Mesodermal cell (in vitro differentiated cells): ENCODE measurements around the gene TTLL7.

Experiments
- H3K27ac ChIP-seq: 2 replicates; pipeline ENCODE4 v1.7.0; 2013; ENCODE audit warnings: mild to moderate bottlenecking, low read depth, low read length, moderate library complexity; ENCODE audit not compliant: severe bottlenecking
- H3K36me3 ChIP-seq: 2 replicates; pipeline ENCODE4 v1.7.1; 2013; ENCODE audit warnings: mild to moderate bottlenecking, low read length, moderate library complexity; ENCODE audit not compliant: control insufficient read depth, insufficient read depth
- H3K4me1 ChIP-seq: one replicate; pipeline ENCODE4 v1.7.1; 2013; ENCODE audit warnings: mild to moderate bottlenecking, low read length; ENCODE audit not compliant: insufficient read depth, control insufficient read depth, poor library complexity, severe bottlenecking
- H3K4me3 ChIP-seq: 2 replicates; pipeline ENCODE4 v1.7.0; 2013; ENCODE audit warnings: low read length, control low read depth, mild to moderate bottlenecking; ENCODE audit not compliant: insufficient read depth, poor library complexity, severe bottlenecking; ENCODE audit errors: extremely low read depth
- H3K9me3 ChIP-seq: 2 replicates; pipeline ENCODE4 v1.7.1; 2013; ENCODE audit warnings: mild to moderate bottlenecking, low read length, moderate library complexity; ENCODE audit not compliant: control insufficient read depth
- WGBS, 2 experiments: methylation state at CpG; one replicate each; pipeline ENCODE4 v1.1.5; 2013; ENCODE audit warnings: missing lambda C conversion rate in 2 of 2; ENCODE audit not compliant: insufficient coverage in 2 of 2; 5-methylcytosine and 5-hydroxymethylcytosine counted together

The TTLL7 gene

GRCh38 chr1:83964153-83964552, 34.8 kb downstream of the TTLL7 start:
- Histone ChIP-seq H3K27ac (no peak overlapping the region), H3K36me3 (no peaks in the 10 kb centered on the region), H3K4me1 (no peaks in the 10 kb centered on the region), H3K4me3 (no peak overlapping the region), H3K9me3 (no peaks in the 10 kb centered on the region)

GRCh38 chr1:83961571-83962295, 37.2 kb downstream of the TTLL7 start:
- H3K36me3 ChIP-seq = no peaks in the 10 kb centered on the region
- H3K9me3 ChIP-seq = no peaks in the 10 kb centered on the region
- no peak overlapping the region for H3K27ac ChIP-seq
- H3K4me1 ChIP-seq = no peaks in the 10 kb centered on the region
- H3K4me3 ChIP-seq = no peak overlapping the region
- 100% methylated on average over 1 of the region's 2 CpGs; no CpG with 5 or more reads in 1 of the 2 experiments for WGBS, 2 experiments

- Histone ChIP-seq H3K9me3 (no peaks in the 10 kb centered on the region), H3K36me3 (no peaks in the 10 kb centered on the region), H3K4me1 (no peaks in the 10 kb centered on the region), H3K27ac (no peak overlapping the region), H3K4me3 (no peak overlapping the region)
These were observed 38.2 kb downstream of the TTLL7 start for GRCh38 chr1:83960669-83961277.

- Histone ChIP-seq H3K4me1 (no peaks in the 10 kb centered on the region), H3K4me3 (no peak overlapping the region), H3K36me3 (no peaks in the 10 kb centered on the region), H3K27ac (no peak overlapping the region), H3K9me3 (no peaks in the 10 kb centered on the region)
- WGBS, 2 experiments = no CpG with 5 or more reads among the region's 1 CpG
These were observed 39.0 kb downstream of the TTLL7 start for GRCh38 chr1:83959824-83960498.

GRCh38 chr1:83958704-83959103, 40.2 kb downstream of the TTLL7 start:
- Histone ChIP-seq H3K27ac (no peak overlapping the region), H3K9me3 (no peaks in the 10 kb centered on the region), H3K36me3 (no peaks in the 10 kb centered on the region), H3K4me3 (no peak overlapping the region), H3K4me1 (no peaks in the 10 kb centered on the region)

- Histone ChIP-seq H3K4me3 (no peak overlapping the region), H3K27ac (no peak overlapping the region), H3K4me1 (no peaks in the 10 kb centered on the region), H3K36me3 (no peaks in the 10 kb centered on the region), H3K9me3 (no peaks in the 10 kb centered on the region)
- WGBS, 2 experiments = 100% methylated on average over 1 to 2 of the region's 3 CpGs
These were observed 44.6 kb downstream of the TTLL7 start for GRCh38 chr1:83954166-83954823.

GRCh38 chr1:83950106-83950661, 48.7 kb downstream of the TTLL7 start:
- no peaks in the 10 kb centered on the region for H3K4me1 ChIP-seq
- H3K36me3 ChIP-seq = no peaks in the 10 kb centered on the region
- H3K4me3 ChIP-seq = no peak overlapping the region
- WGBS, 2 experiments = 91 to 100% methylated on average over 3 to 6 of the region's 7 CpGs
- no peak overlapping the region for H3K27ac ChIP-seq
- H3K9me3 ChIP-seq = no peaks in the 10 kb centered on the region

- Histone ChIP-seq H3K4me3 (no peak overlapping the region), H3K4me1 (no peaks in the 10 kb centered on the region), H3K9me3 (peaks cover 7% of the 10 kb centered on the region), H3K27ac (no peak overlapping the region), H3K36me3 (no peaks in the 10 kb centered on the region)
- WGBS, 2 experiments = 71% methylated on average over 3 of the region's 3 CpGs; no CpG with 5 or more reads in 1 of the 2 experiments
These were observed 56.0 kb downstream of the TTLL7 start for GRCh38 chr1:83942914-83943313.

- Histone ChIP-seq H3K36me3 (no peaks in the 10 kb centered on the region), H3K4me3 (no peak overlapping the region), H3K27ac (no peak overlapping the region), H3K9me3 (no peaks in the 10 kb centered on the region), H3K4me1 (no peaks in the 10 kb centered on the region)
These were observed 64.4 kb downstream of the TTLL7 start for GRCh38 chr1:83934550-83934949.

- WGBS, 2 experiments = 93 to 100% methylated on average over 2 to 3 of the region's 4 CpGs
- H3K9me3 ChIP-seq = no peaks in the 10 kb centered on the region
- H3K27ac ChIP-seq = no peak overlapping the region
- H3K4me3 ChIP-seq = no peak overlapping the region
- no peaks in the 10 kb centered on the region for H3K36me3 ChIP-seq
- no peaks in the 10 kb centered on the region for H3K4me1 ChIP-seq
These were observed 66.2 kb downstream of the TTLL7 start for GRCh38 chr1:83932693-83933092.
